ENCODE measurements around the gene ZNF331.

- TF ChIP-seq POLR2A (IDR thresholded peaks at IDR 0.05; ENCODE audit: control extremely low read depth in 1 of 2, low read depth in 2 of 2, low read length in 2 of 2) (no peak), CTCF (IDR thresholded peaks at IDR 0.05; ENCODE audit: control extremely low read depth in 1 of 3, insufficient read depth in 1 of 3, low read depth in 1 of 3, low read length in 3 of 3) (no peak), POLR2AphosphoS5 (IDR thresholded peaks at IDR 0.05; ENCODE audit: low read depth, low read length) (no peak)
Observed at GRCh38 chr19:53521373-53522202, 16.4 kb upstream of the ZNF331 start.

Measured in H1 (cell line).